Smooth muscle cell (in vitro differentiated cells): ENCODE results near the gene ZFHX3. TPM values are rescaled to one million over a fixed set of nuclear protein-coding genes. Genes with fewer than 3 reads are reported as not detected.

Experiments
- DNase-seq: peaks from one replicate; lab custom pipeline; 2025; ENCODE audit not compliant: unreplicated experiment; lab: John Stamatoyannopoulos, UW
- H2AFZ ChIP-seq: fragments of 200-600 bp; sonication (generic); 2 replicates; pipeline ENCODE4 v1.6.0; 2016; ENCODE audit warnings: antibody characterized with exemption, low read depth, mild to moderate bottlenecking
- H3F3A ChIP-seq: fragments of 200-600 bp; sonication (generic); 2 replicates; pipeline ENCODE4 v1.6.0; 2017; ENCODE audit warnings: antibody characterized with exemption, low read depth
- H3K27ac ChIP-seq: fragments of 200-600 bp; sonication (generic); 2 replicates; pipeline ENCODE4 v1.5.1; 2016; ENCODE audit warnings: low read depth, mild to moderate bottlenecking
- H3K27me3 ChIP-seq: fragments of 200-600 bp; sonication (generic); 2 replicates; pipeline ENCODE4 v1.6.1; 2016; ENCODE audit warnings: low read depth, mild to moderate bottlenecking
- H3K36me3 ChIP-seq: fragments of 200-600 bp; sonication (generic); 2 replicates; pipeline ENCODE4 v1.5.1; 2016; ENCODE audit warnings: low read depth
- H3K4me1 ChIP-seq: fragments of 200-600 bp; sonication (generic); 2 replicates; pipeline ENCODE4 v1.5.1; 2016; ENCODE audit warnings: low read depth
- H3K4me2 ChIP-seq: fragments of 200-600 bp; sonication (generic); 2 replicates; pipeline ENCODE4 v1.6.0; 2016; ENCODE audit warnings: mild to moderate bottlenecking
- H3K4me3 ChIP-seq: fragments of 200-600 bp; sonication (generic); 2 replicates; pipeline ENCODE4 v1.5.1; 2016; ENCODE audit warnings: mild to moderate bottlenecking
- H3K79me2 ChIP-seq: fragments of 200-600 bp; sonication (generic); 2 replicates; pipeline ENCODE4 v1.6.0; 2016; ENCODE audit warnings: low read depth, mild to moderate bottlenecking
- H3K9ac ChIP-seq: fragments of 200-600 bp; sonication (generic); 2 replicates; pipeline ENCODE4 v1.6.0; 2016; ENCODE audit warnings: low read depth
- H3K9me3 ChIP-seq: fragments of 200-600 bp; sonication (generic); replicated peaks from 2 replicates; pipeline ENCODE4 v1.5.1; 2016; ENCODE audit warnings: low read depth
- H4K20me1 ChIP-seq: fragments of 200-600 bp; sonication (generic); 2 replicates; pipeline ENCODE4 v1.6.0; 2016; ENCODE audit warnings: low read depth
- whole genome bisulfite sequencing: methylation state at CpG from one replicate; pipeline ENCODE4 v1.1.7; 2016; ENCODE audit warnings: low lambda C conversion rate; 5-methylcytosine and 5-hydroxymethylcytosine counted together
- polyA plus RNA-seq: library from polyadenylated mRNA; unstranded; fragments of >200 nt; fragmentation: Nextera tagmentation; extraction: Ambion mirVana; gene quantifications from 2 replicates; pipeline ENCODE4 v1.2.1, GENCODE V29; 2016
- total RNA-seq: library from RNA; depleted of rRNA; stranded (reverse); fragments of >200 nt; gene quantifications from 2 replicates; pipeline ENCODE4 v1.2.3, GENCODE V29; 2014
- TF ChIP-seq, protein P1 (sequence below): fragments of 200-600 bp; sonication (generic); IDR thresholded peaks from 2 replicates; pipeline ENCODE4 v1.5.1; 2017; ENCODE audit warnings: borderline replicate concordance, mild to moderate bottlenecking, antibody characterized with exemption; ENCODE audit not compliant: insufficient read depth, poor library complexity, severe bottlenecking

Gene ZFHX3
- total and polyA plus RNA-seq, 2 experiments from 2014 or later: 3.1 to 9.8 TPM

DNA sequence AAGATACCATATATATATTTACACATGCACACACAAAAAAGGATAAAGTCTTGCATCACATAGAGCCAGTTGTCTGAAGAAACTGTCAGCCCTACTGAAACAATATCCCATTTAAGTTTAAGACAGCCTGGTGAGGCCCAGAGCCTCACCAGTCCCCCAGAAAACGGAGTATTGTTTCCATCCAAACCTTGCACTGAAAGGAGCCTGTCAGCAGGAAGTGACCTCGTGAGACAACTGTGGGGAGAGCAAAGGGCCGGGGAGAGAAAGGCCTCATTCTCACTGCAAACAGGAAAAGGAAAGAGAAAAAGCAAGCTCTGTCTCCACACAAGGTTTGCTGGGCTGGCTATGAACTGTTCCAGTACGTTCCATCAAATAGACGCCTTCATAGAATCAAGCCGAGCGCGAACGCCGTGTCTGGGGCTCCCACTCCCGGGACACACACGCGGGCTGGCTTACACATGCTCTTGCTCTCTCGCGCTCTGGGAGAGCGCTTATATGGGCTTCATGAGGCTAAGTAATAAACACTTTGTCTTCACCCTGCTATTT, 44.4 kb upstream of the ZFHX3 start:
- H4K20me1 ChIP-seq: no peaks in the 10 kb centered on the region
- H3F3A ChIP-seq: no peaks in the 10 kb centered on the region
- no peak overlapping the region for H3K4me3 ChIP-seq
- no peaks in the 10 kb centered on the region for H3K79me2 ChIP-seq
- H3K36me3 ChIP-seq: no peaks in the 10 kb centered on the region
- 87% methylated on average over 16 of the region's 16 CpGs for WGBS
- TF ChIP-seq, protein P1, sequence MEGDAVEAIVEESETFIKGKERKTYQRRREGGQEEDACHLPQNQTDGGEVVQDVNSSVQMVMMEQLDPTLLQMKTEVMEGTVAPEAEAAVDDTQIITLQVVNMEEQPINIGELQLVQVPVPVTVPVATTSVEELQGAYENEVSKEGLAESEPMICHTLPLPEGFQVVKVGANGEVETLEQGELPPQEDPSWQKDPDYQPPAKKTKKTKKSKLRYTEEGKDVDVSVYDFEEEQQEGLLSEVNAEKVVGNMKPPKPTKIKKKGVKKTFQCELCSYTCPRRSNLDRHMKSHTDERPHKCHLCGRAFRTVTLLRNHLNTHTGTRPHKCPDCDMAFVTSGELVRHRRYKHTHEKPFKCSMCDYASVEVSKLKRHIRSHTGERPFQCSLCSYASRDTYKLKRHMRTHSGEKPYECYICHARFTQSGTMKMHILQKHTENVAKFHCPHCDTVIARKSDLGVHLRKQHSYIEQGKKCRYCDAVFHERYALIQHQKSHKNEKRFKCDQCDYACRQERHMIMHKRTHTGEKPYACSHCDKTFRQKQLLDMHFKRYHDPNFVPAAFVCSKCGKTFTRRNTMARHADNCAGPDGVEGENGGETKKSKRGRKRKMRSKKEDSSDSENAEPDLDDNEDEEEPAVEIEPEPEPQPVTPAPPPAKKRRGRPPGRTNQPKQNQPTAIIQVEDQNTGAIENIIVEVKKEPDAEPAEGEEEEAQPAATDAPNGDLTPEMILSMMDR: no peak
- no peaks in the 10 kb centered on the region for H3K4me1 ChIP-seq
- H3K9ac ChIP-seq: no peak overlapping the region
- no peaks in the 10 kb centered on the region for H3K27me3 ChIP-seq
- no peak for DNase-seq
- H3K27ac ChIP-seq: no peak overlapping the region
- H3K4me2 ChIP-seq: no peak overlapping the region
- no peaks in the 10 kb centered on the region for H3K9me3 ChIP-seq
- H2AFZ ChIP-seq: no peak overlapping the region

DNA sequence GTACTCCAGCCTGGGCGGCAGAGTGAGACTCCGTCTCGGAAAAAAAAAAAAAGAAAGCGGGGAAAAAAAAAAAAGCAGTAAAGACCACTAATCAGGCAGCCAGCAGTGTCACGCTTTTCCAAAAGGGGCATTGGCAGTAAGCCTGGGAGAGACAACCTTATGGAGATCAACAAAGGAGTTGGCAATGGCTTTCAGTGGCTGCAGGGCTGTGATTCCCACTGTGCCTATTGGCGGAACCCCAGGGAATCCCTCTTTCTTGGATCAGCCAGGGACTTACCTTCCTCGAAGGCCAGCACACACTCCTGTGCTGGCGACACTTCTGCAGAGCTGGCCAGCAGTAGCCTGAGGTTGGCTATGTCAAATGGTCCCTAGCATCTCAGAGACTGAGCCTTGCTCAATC, 43.2 kb upstream of the ZFHX3 start:
- no peak for DNase-seq
- no peaks in the 10 kb centered on the region for H3K4me1 ChIP-seq
- no peak overlapping the region for H2AFZ ChIP-seq
- no peaks in the 10 kb centered on the region for H3F3A ChIP-seq
- H3K9me3 ChIP-seq: no peaks in the 10 kb centered on the region
- no peaks in the 10 kb centered on the region for H3K79me2 ChIP-seq
- no peak overlapping the region for H3K9ac ChIP-seq
- H3K4me2 ChIP-seq: no peak overlapping the region
- H3K36me3 ChIP-seq: no peaks in the 10 kb centered on the region
- no peaks in the 10 kb centered on the region for H4K20me1 ChIP-seq
- no peak overlapping the region for H3K4me3 ChIP-seq
- no peaks in the 10 kb centered on the region for H3K27me3 ChIP-seq
- no peak overlapping the region for H3K27ac ChIP-seq
- WGBS: 92% methylated on average over 8 of the region's 8 CpGs
- TF ChIP-seq, protein P1: no peak

DNA sequence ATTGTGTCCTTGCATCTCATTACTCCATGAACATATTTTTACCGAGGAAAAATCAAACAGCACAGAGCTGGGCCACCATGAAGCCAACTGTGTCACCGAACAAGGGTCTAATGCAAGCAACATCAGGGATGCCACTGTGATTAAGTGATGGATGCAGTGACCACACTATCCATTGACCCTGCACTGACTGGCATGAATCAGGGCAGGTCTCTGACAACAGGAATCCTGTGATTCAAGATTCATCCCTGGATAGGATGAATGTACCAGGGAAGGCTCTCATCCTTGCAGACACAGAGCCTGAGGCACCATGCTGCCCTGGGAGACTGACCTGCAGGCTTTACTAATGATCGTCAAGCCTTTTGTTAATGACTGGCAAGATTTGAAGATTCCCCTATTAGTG, 41.5 kb upstream of the ZFHX3 start:
- Histone ChIP-seq H2AFZ (no peak overlapping the region), H3K4me2 (no peak overlapping the region), H3K9me3 (no peaks in the 10 kb centered on the region), H3K27me3 (no peaks in the 10 kb centered on the region), H3K27ac (no peak overlapping the region), H3F3A (no peaks in the 10 kb centered on the region), H3K4me1 (no peaks in the 10 kb centered on the region), H3K36me3 (no peaks in the 10 kb centered on the region), H3K9ac (no peak overlapping the region), H3K4me3 (no peak overlapping the region), H4K20me1 (no peaks in the 10 kb centered on the region), H3K79me2 (no peaks in the 10 kb centered on the region)
- DNase-seq: no peak
- 93% methylated on average over 3 of the region's 3 CpGs for WGBS
- TF ChIP-seq, protein P1: no peak

DNA sequence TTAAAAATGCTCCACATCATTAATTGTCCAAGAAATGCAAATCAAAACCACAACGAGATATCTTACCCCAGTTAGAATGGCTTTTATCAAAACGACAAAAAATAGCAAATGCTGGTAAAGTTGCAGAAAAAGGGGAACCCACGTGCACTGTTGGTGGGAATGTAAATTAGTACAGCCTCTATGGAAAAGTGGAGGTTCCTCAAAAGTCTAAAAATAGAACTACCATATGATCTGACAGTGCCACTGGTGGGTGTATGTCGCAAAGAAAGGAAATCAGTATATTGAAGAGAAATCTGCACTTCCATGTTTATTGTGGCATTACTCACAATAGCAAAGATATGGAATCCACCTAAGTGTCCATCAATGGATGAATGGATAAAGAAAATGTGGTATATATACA, 38.2 kb upstream of the ZFHX3 start:
- DNase-seq: no peak
- no peak overlapping the region for H2AFZ ChIP-seq
- H3K79me2 ChIP-seq: no peaks in the 10 kb centered on the region
- H3K4me2 ChIP-seq: no peak overlapping the region
- no peaks in the 10 kb centered on the region for H3K36me3 ChIP-seq
- no peaks in the 10 kb centered on the region for H3K27me3 ChIP-seq
- H3K9ac ChIP-seq: no peak overlapping the region
- no peak overlapping the region for H3K27ac ChIP-seq
- H3K9me3 ChIP-seq: no peaks in the 10 kb centered on the region
- TF ChIP-seq, protein P1: no peak
- no peaks in the 10 kb centered on the region for H3K4me1 ChIP-seq
- no peak overlapping the region for H3K4me3 ChIP-seq
- 89% methylated on average over 4 of the region's 4 CpGs for WGBS
- H4K20me1 ChIP-seq: no peaks in the 10 kb centered on the region
- no peaks in the 10 kb centered on the region for H3F3A ChIP-seq
